ENCODE measurements around the gene FMN1. TPM values are rescaled to one million over a fixed set of nuclear protein-coding genes. Genes with fewer than 3 reads are reported as not detected.
A peak's percentile ranks its signal among the peaks of the same experiment; 100 is the strongest.

FMN1 gene
- total RNA-seq = 10 to 100 TPM in 1 of 9 donors, 1 to 10 TPM in 8; 1.7 to 10.6 (median 3.8) TPM
- polyA plus RNA-seq = under 1 TPM; 0.61 to 0.91 TPM
- long read RNA-seq, donor 1 = 0 reads
- long read RNA-seq, donor 2, partial matches to known transcripts = 0 of 1 reads
- long read RNA-seq, donor 2, other reads (novel, unspliced or antisense) = 1 of 1 reads
- long read RNA-seq, donor 3 = 0 reads

DNA sequence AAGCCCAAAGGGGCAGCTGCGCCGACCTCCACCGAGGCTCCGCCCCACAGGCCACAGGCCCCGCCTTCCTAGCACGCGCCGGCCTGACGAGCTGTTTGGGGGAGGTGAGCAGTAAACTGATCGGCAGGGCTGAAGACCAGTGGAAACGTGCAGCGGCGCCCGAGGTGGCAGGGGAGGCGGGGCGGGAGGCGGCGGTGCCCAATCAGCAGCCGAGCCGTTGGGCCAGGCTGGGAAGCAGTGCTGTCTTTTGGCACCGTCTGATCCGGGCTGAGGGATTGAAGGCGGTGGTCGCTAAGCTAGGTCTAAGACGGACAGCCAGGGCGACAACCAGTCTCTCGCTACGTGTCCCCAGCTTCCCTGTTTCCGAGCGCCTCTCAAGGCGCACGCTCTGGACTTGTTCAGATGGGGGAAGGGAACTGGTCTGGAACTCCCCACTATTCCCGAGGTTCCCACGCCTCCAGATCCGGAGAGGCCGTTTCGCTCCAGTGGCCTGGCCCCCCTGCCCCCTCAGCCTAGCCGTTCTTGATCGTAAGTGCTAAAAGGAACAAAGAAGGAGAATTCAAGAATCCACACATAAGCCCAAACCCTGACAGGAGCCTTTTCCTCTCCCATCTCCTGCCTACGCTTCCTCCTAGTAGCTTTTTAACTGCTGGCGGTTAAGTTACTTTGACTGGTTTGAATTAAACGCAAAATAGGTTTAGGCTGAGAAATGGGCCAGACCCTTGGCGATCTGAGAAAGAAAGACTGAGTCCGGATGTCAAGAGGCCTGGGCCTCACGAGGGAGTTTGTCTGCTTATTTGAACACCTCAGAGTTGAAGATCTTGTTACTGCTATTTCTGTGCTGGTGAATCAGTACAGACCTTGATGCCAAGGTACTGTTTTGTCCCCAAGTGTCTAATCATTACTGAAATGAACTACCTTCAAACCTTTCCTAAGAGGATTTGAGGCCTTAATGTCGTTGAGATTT, at the start of gene FMN1:
TSS of gene FMN1 (minus strand) at position 11 of the 967 bp plus-strand sequence. CDS start 39,800 bp downstream, outside the sequence.
- TF ChIP-seq, protein P1, sequence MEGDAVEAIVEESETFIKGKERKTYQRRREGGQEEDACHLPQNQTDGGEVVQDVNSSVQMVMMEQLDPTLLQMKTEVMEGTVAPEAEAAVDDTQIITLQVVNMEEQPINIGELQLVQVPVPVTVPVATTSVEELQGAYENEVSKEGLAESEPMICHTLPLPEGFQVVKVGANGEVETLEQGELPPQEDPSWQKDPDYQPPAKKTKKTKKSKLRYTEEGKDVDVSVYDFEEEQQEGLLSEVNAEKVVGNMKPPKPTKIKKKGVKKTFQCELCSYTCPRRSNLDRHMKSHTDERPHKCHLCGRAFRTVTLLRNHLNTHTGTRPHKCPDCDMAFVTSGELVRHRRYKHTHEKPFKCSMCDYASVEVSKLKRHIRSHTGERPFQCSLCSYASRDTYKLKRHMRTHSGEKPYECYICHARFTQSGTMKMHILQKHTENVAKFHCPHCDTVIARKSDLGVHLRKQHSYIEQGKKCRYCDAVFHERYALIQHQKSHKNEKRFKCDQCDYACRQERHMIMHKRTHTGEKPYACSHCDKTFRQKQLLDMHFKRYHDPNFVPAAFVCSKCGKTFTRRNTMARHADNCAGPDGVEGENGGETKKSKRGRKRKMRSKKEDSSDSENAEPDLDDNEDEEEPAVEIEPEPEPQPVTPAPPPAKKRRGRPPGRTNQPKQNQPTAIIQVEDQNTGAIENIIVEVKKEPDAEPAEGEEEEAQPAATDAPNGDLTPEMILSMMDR (IDR thresholded peaks at IDR 0.05) = no peak
- peak in 1 of 2 donors; percentile 43 for TF ChIP-seq POLR2A (IDR thresholded peaks at IDR 0.05)
- WGBS, 4 donors = 7 to 14% (median 9%) methylated on average over 32 to 46 of the region's 46 CpGs
- Histone ChIP-seq H3K27ac (peak within 1 kb of the TSS in 10 of 12 donors; percentile 19 to 72 (median 54)), H3K36me3 (no peaks in the 10 kb centered on the region), H3K4me1 (peaks cover 0 to 13% (median 0%) of the 10 kb centered on the region in 12 donors), H3K9me3 (no peaks in the 10 kb centered on the region), H3K4me3 (peak within 1 kb of the TSS; percentile 25 to 67 (median 54)), H3K27me3 (peaks cover 0 to 10% (median 0%) of the 10 kb centered on the region in 9 donors)
- intact Hi-C loops (cut with DNase I) = no loop called here
- ATAC-seq (peak; percentile 100), DNase-seq (peak; percentile 91 to 97 (median 95))

GRCh38 chr15:33243869-33244268, 49.4 kb upstream of the FMN1 start:
- no peaks in the 10 kb centered on the region for H3K27me3 ChIP-seq
- no peaks in the 10 kb centered on the region for H3K36me3 ChIP-seq
- 57 to 83% (median 73%) methylated on average over 1 of the region's 1 CpG for WGBS, 4 donors

GRCh38 chr15:33243393-33243792, 48.9 kb upstream of the FMN1 start:
- DNase-seq (no peak), ATAC-seq (no peak)
- 88 to 98% (median 93%) methylated on average over 2 of the region's 2 CpGs for WGBS, 4 donors
- Histone ChIP-seq H3K9me3 (no peaks in the 10 kb centered on the region), H3K27me3 (peaks cover 0 to 3% (median 0%) of the 10 kb centered on the region in 9 donors), H3K36me3 (no peaks in the 10 kb centered on the region), H3K27ac (no peak overlapping the region), H3K4me1 (no peaks in the 10 kb centered on the region), H3K4me3 (no peak overlapping the region)
- intact Hi-C loops (cut with DNase I) = no loop called here
- TF ChIP-seq POLR2A (IDR thresholded peaks at IDR 0.05) = no peak

More at GRCh38 chr15:33243869-33244268, 49.4 kb upstream of the FMN1 start:
- TF ChIP-seq, protein P1 (IDR thresholded peaks at IDR 0.05) = no peak
- TF ChIP-seq POLR2A (IDR thresholded peaks at IDR 0.05) = no peak
- ATAC-seq (no peak), DNase-seq (no peak)
- Histone ChIP-seq H3K4me1 (no peaks in the 10 kb centered on the region), H3K9me3 (no peaks in the 10 kb centered on the region), H3K4me3 (no peak overlapping the region), H3K27ac (no peak overlapping the region)
- intact Hi-C loops (cut with DNase I) = no loop called here

DNA sequence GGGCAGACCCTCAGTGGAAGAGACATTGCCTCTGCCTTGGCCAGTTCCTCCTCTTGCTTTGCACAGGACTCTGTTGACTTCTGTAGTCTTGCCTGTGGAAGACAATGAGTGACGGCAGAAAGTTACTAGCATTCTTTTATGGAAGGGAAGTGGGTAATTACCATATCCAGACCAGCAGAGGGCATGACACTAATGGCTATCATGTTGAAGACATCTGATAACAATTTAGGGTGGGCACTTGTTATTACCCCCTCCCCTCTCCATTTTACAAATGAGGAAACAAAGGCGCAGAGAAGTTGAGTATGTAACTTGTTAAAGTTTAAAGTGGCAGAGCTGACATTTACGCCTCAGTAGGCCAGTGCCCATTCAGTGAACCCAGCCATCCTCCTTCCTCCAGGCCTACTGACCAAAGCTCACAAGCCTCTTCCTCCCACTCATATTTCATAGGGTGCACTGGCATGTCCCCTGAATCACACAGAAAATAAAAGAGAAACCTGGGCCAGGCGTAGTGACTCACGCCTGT, 48.2 kb upstream of the FMN1 start:
- intact Hi-C loops (cut with DNase I) = no loop called here
- ATAC-seq = no peak
- no peak overlapping the region for H3K4me3 ChIP-seq
- no peak for DNase-seq
- H3K27ac ChIP-seq = no peak overlapping the region
- no peak for TF ChIP-seq POLR2A (IDR thresholded peaks at IDR 0.05)
- TF ChIP-seq, protein P1 (IDR thresholded peaks at IDR 0.05) = peak in 5 of 12 donors; percentile 18 to 31 (median 27)
- WGBS, 4 donors = 75 to 79% (median 78%) methylated on average over 5 of the region's 5 CpGs
- no peaks in the 10 kb centered on the region for H3K36me3 ChIP-seq
- no peaks in the 10 kb centered on the region for H3K4me1 ChIP-seq
- H3K27me3 ChIP-seq = peaks cover 0 to 8% (median 0%) of the 10 kb centered on the region in 9 donors
- no peaks in the 10 kb centered on the region for H3K9me3 ChIP-seq
